ENCODE measurements around the gene ARHGAP24.

DNA sequence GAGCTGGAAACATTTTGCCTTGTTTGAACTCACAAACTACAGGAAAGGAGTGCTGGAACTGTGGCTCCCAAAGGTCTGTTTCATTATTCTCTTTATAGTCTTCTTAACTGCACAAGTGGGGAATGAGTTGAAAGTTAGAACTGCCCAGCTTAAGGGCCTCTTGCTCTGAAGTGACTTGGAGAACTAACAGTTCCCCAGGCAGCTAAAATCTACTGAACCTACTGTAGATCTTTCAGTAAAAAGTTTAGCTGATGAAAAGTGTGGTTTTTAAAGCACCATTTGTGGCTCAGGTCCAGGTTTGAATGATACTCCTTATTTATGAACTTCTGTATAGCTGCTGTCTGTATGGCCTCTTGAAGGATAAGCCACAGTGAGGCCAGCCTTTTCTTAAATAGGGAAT, 531.1 kb downstream of the ARHGAP24 start:
- TF ChIP-seq, protein P1, sequence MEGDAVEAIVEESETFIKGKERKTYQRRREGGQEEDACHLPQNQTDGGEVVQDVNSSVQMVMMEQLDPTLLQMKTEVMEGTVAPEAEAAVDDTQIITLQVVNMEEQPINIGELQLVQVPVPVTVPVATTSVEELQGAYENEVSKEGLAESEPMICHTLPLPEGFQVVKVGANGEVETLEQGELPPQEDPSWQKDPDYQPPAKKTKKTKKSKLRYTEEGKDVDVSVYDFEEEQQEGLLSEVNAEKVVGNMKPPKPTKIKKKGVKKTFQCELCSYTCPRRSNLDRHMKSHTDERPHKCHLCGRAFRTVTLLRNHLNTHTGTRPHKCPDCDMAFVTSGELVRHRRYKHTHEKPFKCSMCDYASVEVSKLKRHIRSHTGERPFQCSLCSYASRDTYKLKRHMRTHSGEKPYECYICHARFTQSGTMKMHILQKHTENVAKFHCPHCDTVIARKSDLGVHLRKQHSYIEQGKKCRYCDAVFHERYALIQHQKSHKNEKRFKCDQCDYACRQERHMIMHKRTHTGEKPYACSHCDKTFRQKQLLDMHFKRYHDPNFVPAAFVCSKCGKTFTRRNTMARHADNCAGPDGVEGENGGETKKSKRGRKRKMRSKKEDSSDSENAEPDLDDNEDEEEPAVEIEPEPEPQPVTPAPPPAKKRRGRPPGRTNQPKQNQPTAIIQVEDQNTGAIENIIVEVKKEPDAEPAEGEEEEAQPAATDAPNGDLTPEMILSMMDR (IDR thresholded peaks at IDR 0.05): no peak
- TF ChIP-seq EZH2 (IDR thresholded peaks at IDR 0.05; ENCODE audit: borderline replicate concordance, insufficient read depth, low read depth, low read length, poor library complexity, severe bottlenecking): no peak
